HG03558 (cell line): ENCODE measurements around the gene RNFT1.
"Not testable (repeated sequence)": the region's sequence is repeated elsewhere in the genome, so short reads cannot be mapped to it uniquely, and the experiment has no call there.

ENCODE experiments used
- ATAC-seq: cut with Tn5 transposase; IDR thresholded peaks from one replicate; pipeline ENCODE4 v1.9.1; 2021; ENCODE audit warnings: moderate number of reproducible peaks; ENCODE audit not compliant: unreplicated experiment; ENCODE audit errors: extremely low read depth

The RNFT1 gene

DNA sequence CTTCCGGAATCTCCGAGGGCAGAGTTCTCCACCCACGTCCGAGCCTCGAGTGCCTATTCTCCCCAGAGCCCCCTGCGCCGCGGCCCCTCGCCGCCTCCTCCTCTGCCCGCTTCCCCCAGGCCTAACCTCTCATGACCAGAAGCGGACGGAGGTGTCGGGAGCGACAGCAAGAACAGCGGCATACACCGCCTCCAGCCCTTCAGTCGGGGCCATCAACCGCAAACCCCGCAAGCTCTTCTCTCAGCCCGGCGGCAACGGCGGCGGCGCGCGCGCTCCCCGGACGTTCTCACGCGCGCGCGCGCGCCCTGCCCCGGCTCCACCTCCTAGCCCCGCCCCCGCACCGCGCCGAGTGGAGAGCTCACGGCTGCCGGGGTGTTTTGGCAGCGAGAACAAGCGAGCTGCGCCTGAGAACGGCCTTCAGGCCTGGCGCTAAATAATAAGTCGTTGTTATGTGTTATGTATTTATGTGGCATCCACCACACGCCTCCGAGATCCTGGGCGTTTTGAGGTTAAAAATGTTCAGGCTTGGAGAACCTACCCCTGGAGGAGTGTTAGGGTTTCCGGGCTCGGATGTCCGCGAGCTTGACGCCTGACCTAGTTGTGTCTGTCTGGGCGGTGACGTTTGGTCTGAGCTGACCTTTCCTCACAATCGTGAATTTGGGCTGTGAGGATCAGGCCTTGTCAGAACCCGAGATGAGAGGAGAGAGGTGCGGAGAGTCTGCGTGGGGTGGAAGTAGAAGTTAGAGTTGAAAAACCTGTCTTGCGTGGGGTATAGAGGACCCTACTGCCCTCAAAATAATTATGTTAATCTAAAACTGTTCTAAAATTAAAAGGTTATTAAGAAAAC lies at the start of gene RNFT1:
TSS of gene RNFT1 (minus strand) at position 259 of the 847 bp plus-strand sequence. CDS start at position 182, 77 bp downstream.
- no peak for ATAC-seq

DNA sequence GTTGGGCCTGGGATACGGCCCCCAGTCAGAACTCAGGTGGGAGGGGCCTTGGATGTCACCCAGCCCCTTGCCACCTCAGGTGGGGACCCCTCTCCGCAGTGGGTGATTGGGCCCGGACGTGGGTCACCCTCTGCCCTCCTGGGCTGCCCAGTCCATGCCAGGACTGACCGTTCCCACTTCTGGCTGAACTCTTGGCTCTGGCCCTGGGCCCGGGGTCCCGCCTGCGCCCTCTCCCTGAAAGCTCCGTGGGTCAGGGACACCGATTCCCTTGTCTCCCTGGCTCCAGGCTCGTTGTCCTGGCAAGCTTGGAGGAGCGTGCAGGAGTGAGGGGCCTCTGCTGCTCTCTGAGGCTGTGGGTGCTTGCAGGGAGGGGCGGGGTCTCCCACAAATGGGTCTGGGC lies 44.8 kb upstream of the RNFT1 start:
- ATAC-seq = not testable (repeated sequence)

- ATAC-seq = not testable (repeated sequence)
Observed at GRCh38 chr17:60008377-60008776, 43.8 kb upstream of the RNFT1 start.

DNA sequence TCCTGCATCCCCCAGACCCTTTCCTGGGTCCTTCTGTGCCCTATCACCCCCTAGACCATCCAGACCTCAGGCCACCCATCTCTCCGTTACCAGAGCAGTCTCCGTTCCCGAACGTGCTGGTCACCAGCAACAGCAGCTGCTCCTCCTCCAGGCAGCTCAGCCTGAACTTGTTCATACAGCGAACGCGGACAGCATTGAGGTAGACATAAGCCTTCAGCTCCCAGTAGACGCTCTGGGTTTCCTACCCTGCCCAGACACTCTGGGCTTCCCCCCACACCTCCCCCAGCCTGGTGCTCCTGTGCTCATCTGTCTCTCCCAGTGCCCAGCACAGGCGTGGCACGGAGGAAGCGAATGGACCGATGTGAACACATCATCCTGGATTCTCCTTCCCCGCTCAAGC lies 41.6 kb upstream of the RNFT1 start:
- ATAC-seq = no peak

GRCh38 chr17:60004561-60004960 lies 40.0 kb upstream of the RNFT1 start:
- ATAC-seq = not testable (repeated sequence)

DNA sequence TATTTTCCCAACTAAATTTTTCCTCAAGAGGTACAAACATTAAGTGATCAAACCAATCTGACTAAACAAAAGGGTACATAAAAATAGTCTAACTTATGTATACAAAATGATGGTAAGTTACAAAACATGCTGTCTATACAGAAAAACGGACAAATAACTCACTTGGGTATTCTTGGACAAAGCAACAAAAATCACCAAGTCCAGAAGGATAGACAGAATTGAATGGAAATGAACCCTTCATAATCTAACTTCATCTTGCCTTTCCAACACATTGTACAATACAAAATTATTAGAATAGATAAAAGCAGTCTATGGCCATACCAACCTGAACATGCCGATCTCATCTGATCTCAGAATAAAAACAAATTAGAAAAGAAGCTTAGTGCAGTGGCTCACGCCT lies 37.9 kb upstream of the RNFT1 start:
- ATAC-seq = not testable (repeated sequence)

- ATAC-seq = not testable (repeated sequence)
Observed at GRCh38 chr17:59996608-59997007, 32.1 kb upstream of the RNFT1 start.

GRCh38 chr17:59975166-59975565 lies 10.6 kb upstream of the RNFT1 start:
- not testable (repeated sequence) for ATAC-seq

- ATAC-seq = not testable (repeated sequence)
Observed at GRCh38 chr17:59973483-59973882, 8.9 kb upstream of the RNFT1 start.

DNA sequence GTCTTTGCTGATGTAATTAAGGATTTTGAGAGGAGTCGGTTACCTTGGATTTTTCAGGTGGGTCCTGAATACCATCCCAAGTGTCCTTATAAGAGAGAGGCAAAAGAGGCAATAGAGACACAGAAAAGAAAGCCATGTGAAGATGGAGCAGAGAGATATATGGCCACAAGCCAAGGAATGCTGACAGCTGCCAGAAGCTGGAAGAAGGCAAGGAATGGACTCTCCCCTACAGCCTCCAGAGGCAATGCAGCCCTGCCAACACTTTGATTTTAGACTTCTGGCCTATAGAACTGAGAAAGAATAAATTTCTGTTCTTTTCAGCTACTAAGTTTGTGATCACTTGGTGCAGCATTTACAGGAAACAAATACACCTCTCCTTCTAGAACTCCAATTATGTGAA lies 8.2 kb upstream of the RNFT1 start:
- ATAC-seq = no peak

DNA sequence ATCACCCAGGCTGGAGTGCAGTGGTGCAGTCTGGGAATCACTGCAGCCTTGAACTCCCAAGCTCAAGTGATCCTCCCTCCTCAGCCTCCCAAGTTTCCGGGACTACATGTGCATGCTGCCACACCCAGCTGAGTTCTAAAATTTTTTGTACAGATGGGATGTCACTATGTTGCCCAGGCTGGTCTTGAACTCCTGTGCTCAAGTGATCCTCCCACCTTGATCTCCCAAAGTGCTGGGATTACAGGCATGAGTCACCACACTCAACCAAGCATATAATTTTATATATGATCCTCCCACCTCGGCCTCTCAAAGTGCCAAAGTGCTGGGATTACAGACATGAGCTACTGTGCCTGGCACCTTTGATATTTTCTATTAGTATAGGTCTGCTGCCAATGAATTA lies 7.2 kb upstream of the RNFT1 start:
- ATAC-seq = not testable (repeated sequence)

- ATAC-seq = no peak
Observed at GRCh38 chr17:59963738-59964481, 630 bp downstream of the RNFT1 start.

DNA sequence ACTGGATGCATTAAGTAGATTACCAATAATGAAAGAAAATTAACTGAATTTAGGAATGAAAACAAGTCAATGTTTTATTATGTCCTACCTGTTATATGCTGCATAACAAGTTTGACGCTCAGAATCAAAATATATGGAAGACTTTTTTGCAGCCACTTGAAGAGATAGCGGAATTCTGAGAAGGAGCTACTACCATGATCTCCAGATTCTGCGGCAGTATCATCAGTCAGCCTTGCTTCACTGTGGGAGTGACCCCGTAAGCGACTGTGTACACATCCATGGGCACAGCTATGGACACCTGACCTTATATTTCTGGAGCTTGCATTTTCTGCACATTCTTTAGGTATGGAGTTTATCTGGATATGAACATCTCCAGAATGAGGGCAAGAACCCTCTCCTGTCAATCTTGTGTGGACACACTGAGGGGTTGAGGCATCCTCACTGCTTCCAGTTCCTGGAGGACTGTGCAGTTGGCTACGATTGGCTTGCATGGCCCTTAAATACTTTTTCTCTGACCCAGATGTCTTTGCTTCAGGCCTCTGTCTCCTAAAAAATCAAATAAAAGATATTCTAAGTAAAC lies 1.7 kb downstream of the RNFT1 start:
- ATAC-seq = no peak

DNA sequence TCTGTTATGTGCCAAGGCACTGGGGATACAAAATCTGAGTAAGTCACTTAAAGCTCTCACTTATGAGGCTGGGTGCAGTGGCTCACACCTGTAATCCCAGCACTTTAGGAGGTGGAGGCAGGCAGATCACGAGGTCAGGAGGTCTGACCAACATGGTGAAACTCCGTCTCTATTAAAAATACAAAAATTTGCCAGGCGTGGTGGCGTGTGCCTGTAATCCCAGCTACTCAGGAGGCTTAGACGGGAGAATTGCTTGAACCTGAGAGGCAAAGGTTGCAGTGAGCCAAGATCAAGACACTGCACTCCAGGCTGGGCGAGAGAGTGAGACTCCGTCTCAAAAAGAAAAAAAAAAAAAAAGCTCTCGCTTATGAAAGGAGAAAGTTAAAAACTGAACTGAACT lies 5.0 kb downstream of the RNFT1 start:
- ATAC-seq = not testable (repeated sequence)

DNA sequence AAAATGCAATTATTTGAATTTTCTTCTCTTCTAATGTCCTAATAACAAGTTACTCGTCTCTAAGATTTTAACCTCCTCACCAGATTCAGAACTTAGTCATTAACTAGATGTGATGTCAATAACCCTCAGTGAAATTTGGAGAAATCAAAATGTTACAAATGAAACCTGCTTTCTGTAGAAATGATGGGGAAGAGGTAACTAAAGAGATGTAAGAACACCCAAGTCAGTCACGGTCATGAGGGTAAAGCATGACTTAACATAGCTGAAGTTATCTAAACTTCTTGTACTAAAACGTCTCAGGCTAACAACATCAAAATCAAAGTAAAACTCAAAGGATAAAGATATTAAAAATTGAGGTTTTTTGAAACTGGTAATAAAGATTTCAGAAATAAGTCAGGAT lies 9.7 kb downstream of the RNFT1 start:
- no peak for ATAC-seq

DNA sequence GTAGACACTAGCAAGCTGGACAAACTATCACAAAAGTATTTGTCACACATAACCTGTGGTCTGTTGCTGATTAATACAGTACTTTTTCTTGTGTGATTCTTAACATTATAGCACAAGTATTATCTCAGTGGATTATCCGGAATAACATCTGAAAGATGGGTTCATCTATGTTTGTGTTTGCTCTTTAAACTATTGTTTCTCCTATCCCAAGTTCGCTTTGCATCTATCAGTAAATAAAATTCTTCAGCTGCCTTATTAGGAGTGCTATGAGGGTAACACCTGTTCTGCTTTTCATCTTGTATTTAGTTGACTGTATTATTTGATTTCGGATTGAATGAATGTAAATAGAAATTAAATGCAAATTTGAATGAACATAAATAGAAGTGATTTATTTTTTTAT lies 14.5 kb downstream of the RNFT1 start:
- no peak for ATAC-seq

DNA sequence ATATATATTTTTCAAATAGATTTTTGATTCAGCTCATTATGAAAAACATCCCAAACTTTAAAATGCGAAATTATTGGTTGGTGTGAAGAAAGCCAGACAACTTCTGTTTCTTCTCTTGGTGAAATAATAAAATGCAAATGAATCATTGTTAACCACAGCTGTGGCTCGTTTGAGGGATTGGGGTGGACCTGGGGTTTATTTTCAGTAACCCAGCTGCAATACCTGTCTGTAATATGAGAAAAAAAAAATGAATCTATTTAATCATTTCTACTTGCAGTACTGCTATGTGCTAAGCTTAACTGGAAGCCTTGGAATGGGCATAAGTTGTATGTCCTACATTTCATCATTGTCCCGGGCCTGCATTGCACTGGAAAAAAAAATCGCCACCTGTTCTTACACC lies 17.2 kb downstream of the RNFT1 start:
- not testable (repeated sequence) for ATAC-seq

DNA sequence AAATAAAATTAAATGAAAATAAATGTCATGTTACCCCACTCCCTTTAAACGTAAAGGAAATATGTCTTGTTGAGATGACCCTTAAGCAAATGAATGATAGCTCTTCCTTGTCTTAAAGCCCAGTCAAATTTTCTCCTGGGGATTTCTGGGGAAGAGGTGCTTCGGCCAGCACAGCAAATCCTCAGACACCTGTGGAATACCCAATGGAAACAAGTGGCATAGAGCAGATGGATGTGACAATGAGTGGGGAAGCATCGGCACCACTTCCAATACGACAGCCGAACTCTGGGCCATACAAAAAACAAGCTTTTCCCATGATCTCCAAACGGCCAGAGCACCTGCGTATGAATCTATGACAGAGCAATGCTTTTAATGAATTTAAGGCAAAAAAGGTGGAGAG lies 18.1 kb downstream of the RNFT1 start:
- ATAC-seq = not testable (repeated sequence)

- ATAC-seq = no peak
Observed at GRCh38 chr17:59941131-59941530, 23.4 kb downstream of the RNFT1 start.

GRCh38 chr17:59940697-59941096 lies 23.8 kb downstream of the RNFT1 start:
- not testable (repeated sequence) for ATAC-seq

GRCh38 chr17:59933317-59933716 lies 31.2 kb downstream of the RNFT1 start:
- ATAC-seq = not testable (repeated sequence)
